Inferior parietal cortex (tissue), 1 donor: ENCODE measurements around the gene CST9L.

Source experiments
- DNase-seq: peaks from one replicate; pipeline ENCODE4 v3.0.0-alpha.2; 2016; ENCODE audit errors: extremely low spot score

Gene CST9L

GRCh38 chr20:23568320-23568970 lies at the start of gene CST9L:
Gene CST9L (minus strand): TSS chr20:23568484. CDS start chr20:23568450, 34 bp downstream.
- no peak for DNase-seq

- DNase-seq = no peak
Observed at GRCh38 chr20:23614163-23614562, 45.9 kb upstream of the CST9L start.

GRCh38 chr20:23613676-23614075 lies 45.4 kb upstream of the CST9L start:
- no peak for DNase-seq

- DNase-seq = no peak
Observed at GRCh38 chr20:23612396-23612795, 44.1 kb upstream of the CST9L start.

- DNase-seq = no peak
Observed at GRCh38 chr20:23609486-23610109, 41.3 kb upstream of the CST9L start.

GRCh38 chr20:23608251-23608846 lies 40.1 kb upstream of the CST9L start:
- no peak for DNase-seq

GRCh38 chr20:23607497-23608245 lies 39.4 kb upstream of the CST9L start:
- no peak for DNase-seq

- DNase-seq = peak; percentile 83
Observed at GRCh38 chr20:23606652-23607049, 38.4 kb upstream of the CST9L start.

- no peak for DNase-seq
Observed at GRCh38 chr20:23605867-23606651, 37.8 kb upstream of the CST9L start, which contains the start of gene CST9. Gene CST9 (minus strand): TSS chr20:23605917. CDS start chr20:23605864, 53 bp downstream.

- no peak for DNase-seq
Observed at GRCh38 chr20:23604306-23604705, 36.0 kb upstream of the CST9L start.

- no peak for DNase-seq
Observed at GRCh38 chr20:23603321-23603720, 35.0 kb upstream of the CST9L start.

- DNase-seq = no peak
Observed at GRCh38 chr20:23602699-23603098, 34.4 kb upstream of the CST9L start.

GRCh38 chr20:23602241-23602640 lies 34.0 kb upstream of the CST9L start:
- DNase-seq = no peak

- DNase-seq = no peak
Observed at GRCh38 chr20:23601715-23602114, 33.4 kb upstream of the CST9L start.

- DNase-seq = no peak
Observed at GRCh38 chr20:23598481-23598880, 30.2 kb upstream of the CST9L start.

GRCh38 chr20:23596579-23597250 lies 28.4 kb upstream of the CST9L start:
- no peak for DNase-seq

GRCh38 chr20:23595941-23596340 lies 27.7 kb upstream of the CST9L start:
- DNase-seq = no peak

GRCh38 chr20:23588434-23589403 lies 20.4 kb upstream of the CST9L start:
- DNase-seq = no peak

GRCh38 chr20:23587631-23588030 lies 19.3 kb upstream of the CST9L start:
- no peak for DNase-seq
